Body of pancreas (tissue), 4 donors: Measurements from ENCODE around the gene SLC44A1. TPM values are rescaled to one million over a fixed set of nuclear protein-coding genes. Genes with fewer than 3 reads are reported as not detected.

Experiments used
- ATAC-seq: fragments of 150-250 bp; one replicate; pipeline ENCODE4 v1.9.1; 2016
- DNase-seq, 4 donors: peaks; one replicate each; pipeline ENCODE4 v3.0.0-alpha.2; 2019
- H3K27ac ChIP-seq, 4 donors: fragments of 200-600 bp; sonication (generic); 1 replicate in 3 of 4; 2 replicates in 1 of 4; pipeline versions ENCODE4 v1.5.1 to v1.6.1; 2016 to 2019; ENCODE audit warnings: mild to moderate bottlenecking in 1 of 4, mixed read lengths in 1 of 4, moderate library complexity in 1 of 4
- H3K27me3 ChIP-seq, 2 donors: fragments of 200-600 bp; sonication (generic); one replicate each; pipeline ENCODE4 v1.6.0; 2016; ENCODE audit warnings: mild to moderate bottlenecking in 1 of 2
- H3K36me3 ChIP-seq, 2 donors: fragments of 200-600 bp; sonication (generic); replicated peaks in 1 of 2; 2 replicates each; pipeline ENCODE4 v1.5.1; 2016; ENCODE audit warnings: low read depth in 2 of 2; ENCODE audit not compliant: insufficient read depth in 1 of 2
- H3K4me1 ChIP-seq: fragments of 200-600 bp; sonication (generic); one replicate; pipeline ENCODE4 v1.6.0; 2016
- H3K4me3 ChIP-seq, 2 donors: fragments of 200-600 bp; sonication (generic); 1 replicate in 1 of 2; 2 replicates in 1 of 2; pipeline ENCODE4 v1.5.1; 2016 to 2019
- H3K9me3 ChIP-seq, 3 donors: fragments of 200-600 bp; sonication (generic); 1 replicate in 2 of 3; 2 replicates in 1 of 3; pipeline ENCODE4 v1.5.1; 2016
- POLR2A ChIP-seq, 3 donors: fragments of 450-650 bp; IDR thresholded peaks; one replicate each; pipeline ENCODE4 v1.6.1; 2016; ENCODE audit warnings: antibody characterized with exemption in 3 of 3, mild to moderate bottlenecking in 2 of 3
- WGBS, 2 donors: methylation state at CpG; one replicate each; pipeline ENCODE4 v1.1.5; 2017; 5-methylcytosine and 5-hydroxymethylcytosine counted together
- intact Hi-C: fragments of 100-400 bp; cut with DNase I; formaldehyde crosslinking; loops from one replicate; pipeline ENCODE4 v1.15.1; 2023
- total RNA-seq, 2 donors: library from RNA; depleted of rRNA; stranded (reverse); fragments of >200 nt; gene quantifications; one replicate each; pipeline ENCODE4 v1.1.0, GENCODE V29; 2016
- TF ChIP-seq, protein P1 (sequence below), 7 experiments: fragments of 450-650 bp in 4 of 7; fragments of 200-600 bp in 3 of 7; sonication (generic) in 3 of 7; IDR thresholded peaks; one replicate each; pipeline ENCODE4 v1.5.1; 2016 to 2019; ENCODE audit warnings: antibody characterized with exemption in 7 of 7

The SLC44A1 gene
- total RNA-seq, 2 donors from 2014 or later: 15.5 to 39.4 TPM

- Histone ChIP-seq H3K27me3 (no peaks in the 10 kb centered on the region), H3K27ac (no peak overlapping the region), H3K4me3 (no peak overlapping the region), H3K36me3 (no peaks in the 10 kb centered on the region), H3K9me3 (no peaks in the 10 kb centered on the region), H3K4me1 (no peaks in the 10 kb centered on the region)
- WGBS, 2 donors: 93% methylated on average over 3 of the region's 3 CpGs
- no peak for DNase-seq
- no peak for ATAC-seq
- intact Hi-C loops: no loop called here
- TF ChIP-seq, protein P1, sequence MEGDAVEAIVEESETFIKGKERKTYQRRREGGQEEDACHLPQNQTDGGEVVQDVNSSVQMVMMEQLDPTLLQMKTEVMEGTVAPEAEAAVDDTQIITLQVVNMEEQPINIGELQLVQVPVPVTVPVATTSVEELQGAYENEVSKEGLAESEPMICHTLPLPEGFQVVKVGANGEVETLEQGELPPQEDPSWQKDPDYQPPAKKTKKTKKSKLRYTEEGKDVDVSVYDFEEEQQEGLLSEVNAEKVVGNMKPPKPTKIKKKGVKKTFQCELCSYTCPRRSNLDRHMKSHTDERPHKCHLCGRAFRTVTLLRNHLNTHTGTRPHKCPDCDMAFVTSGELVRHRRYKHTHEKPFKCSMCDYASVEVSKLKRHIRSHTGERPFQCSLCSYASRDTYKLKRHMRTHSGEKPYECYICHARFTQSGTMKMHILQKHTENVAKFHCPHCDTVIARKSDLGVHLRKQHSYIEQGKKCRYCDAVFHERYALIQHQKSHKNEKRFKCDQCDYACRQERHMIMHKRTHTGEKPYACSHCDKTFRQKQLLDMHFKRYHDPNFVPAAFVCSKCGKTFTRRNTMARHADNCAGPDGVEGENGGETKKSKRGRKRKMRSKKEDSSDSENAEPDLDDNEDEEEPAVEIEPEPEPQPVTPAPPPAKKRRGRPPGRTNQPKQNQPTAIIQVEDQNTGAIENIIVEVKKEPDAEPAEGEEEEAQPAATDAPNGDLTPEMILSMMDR (IDR thresholded peaks at IDR 0.05): no peak
These were observed 110.0 kb downstream of the SLC44A1 start for GRCh38 chr9:105354448-105354847.

- Histone ChIP-seq H3K4me3 (no peak overlapping the region), H3K27ac (no peak overlapping the region), H3K9me3 (no peaks in the 10 kb centered on the region), H3K36me3 (peaks cover 0 to 2% of the 10 kb centered on the region in 2 donors), H3K27me3 (no peaks in the 10 kb centered on the region), H3K4me1 (no peaks in the 10 kb centered on the region)
- TF ChIP-seq POLR2A (IDR thresholded peaks at IDR 0.05): no peak
- TF ChIP-seq, protein P1 (IDR thresholded peaks at IDR 0.05): no peak
- DNase-seq (no peak), ATAC-seq (no peak)
- intact Hi-C loops: no loop called here
- 91 to 95% methylated on average over 3 of the region's 3 CpGs for WGBS, 2 donors
These were observed 111.3 kb downstream of the SLC44A1 start for GRCh38 chr9:105355781-105356180.

DNA sequence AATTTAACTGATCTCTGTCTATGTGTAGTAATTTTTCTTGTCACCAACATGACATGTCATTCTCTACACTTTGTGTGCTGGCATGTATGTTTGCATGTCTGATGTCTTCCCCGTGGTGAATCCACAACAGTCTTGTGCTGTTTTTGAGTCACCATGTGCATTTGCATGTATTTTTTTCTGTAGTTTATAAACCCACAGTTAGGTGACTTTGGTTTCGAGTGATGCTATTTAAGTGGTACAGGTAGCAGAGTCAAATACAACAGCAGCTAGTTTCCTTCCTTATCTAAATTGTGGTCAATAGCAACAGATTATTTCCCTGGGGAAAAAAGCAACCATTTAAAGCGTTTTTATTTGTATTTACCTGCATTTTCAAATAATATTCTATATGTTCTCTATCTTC, 113.5 kb downstream of the SLC44A1 start:
- no peaks in the 10 kb centered on the region for H3K27me3 ChIP-seq
- 69 to 75% methylated on average over 3 of the region's 3 CpGs for WGBS, 2 donors
- ATAC-seq: no peak
- H3K27ac ChIP-seq: no peak overlapping the region
- intact Hi-C loops: no loop called here
- TF ChIP-seq POLR2A (IDR thresholded peaks at IDR 0.05): no peak
- TF ChIP-seq, protein P1 (IDR thresholded peaks at IDR 0.05): no peak
- H3K4me1 ChIP-seq: no peaks in the 10 kb centered on the region
- peaks cover 0 to 4% of the 10 kb centered on the region in 2 donors for H3K36me3 ChIP-seq
- H3K9me3 ChIP-seq: no peaks in the 10 kb centered on the region
- no peak for DNase-seq
- no peak overlapping the region for H3K4me3 ChIP-seq

DNA sequence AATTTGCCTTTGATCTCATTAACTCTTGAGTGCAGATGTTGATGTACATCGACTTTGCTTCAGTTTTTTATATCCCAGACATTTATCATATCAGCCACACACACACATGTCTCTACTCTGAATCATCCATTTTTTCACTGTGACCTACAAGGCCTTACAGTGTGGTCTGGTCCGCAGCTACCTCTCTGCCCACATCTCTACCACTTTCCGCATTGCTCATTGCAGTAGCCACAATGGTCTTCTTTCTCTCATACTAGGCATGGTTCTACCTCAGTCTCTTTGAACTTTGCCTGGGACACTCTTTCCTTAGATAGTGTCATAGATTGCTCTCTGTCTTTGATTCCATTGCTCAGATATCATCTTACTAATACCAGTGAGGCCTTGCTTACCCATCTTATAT, 115.4 kb downstream of the SLC44A1 start:
- ATAC-seq (no peak), DNase-seq (no peak)
- WGBS, 2 donors: 90% methylated on average over 3 of the region's 3 CpGs

DNA sequence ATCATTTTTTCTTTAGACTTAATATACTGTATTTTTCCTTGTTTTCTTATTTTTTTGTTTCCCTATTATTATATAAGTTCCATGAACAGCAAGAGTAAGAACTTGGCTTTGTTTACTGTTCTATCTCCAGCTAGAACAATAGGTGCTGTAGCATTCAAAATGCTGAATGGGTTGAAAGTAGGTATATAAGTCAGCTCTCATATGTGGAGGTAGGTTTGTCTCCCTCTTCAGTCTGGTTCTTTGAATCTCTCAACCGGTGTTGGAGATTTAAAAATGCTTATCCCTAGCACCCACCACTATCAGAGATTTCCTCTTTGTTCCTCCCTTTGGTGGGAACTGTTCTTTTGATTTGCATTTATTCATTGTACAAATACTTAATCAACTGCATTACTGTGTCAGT, 115.9 kb downstream of the SLC44A1 start:
- no peak for TF ChIP-seq POLR2A (IDR thresholded peaks at IDR 0.05)
- TF ChIP-seq, protein P1 (IDR thresholded peaks at IDR 0.05): peak in 3 of 7 experiments; percentile 5 to 23 (median 8)
- peaks cover 0 to 6% of the 10 kb centered on the region in 2 donors for H3K36me3 ChIP-seq
- ATAC-seq: no peak
- H3K9me3 ChIP-seq: no peaks in the 10 kb centered on the region
- H3K4me3 ChIP-seq: no peak overlapping the region
- no peak overlapping the region for H3K27ac ChIP-seq
- no peaks in the 10 kb centered on the region for H3K27me3 ChIP-seq
- WGBS, 2 donors: 36 to 68% methylated on average over 1 of the region's 1 CpG
- no peaks in the 10 kb centered on the region for H3K4me1 ChIP-seq
- no peak for DNase-seq
- intact Hi-C loops: no loop called here

More for the DNA sequence above, 115.4 kb downstream of the SLC44A1 start:
- Histone ChIP-seq H3K27ac (no peak overlapping the region), H3K4me1 (no peaks in the 10 kb centered on the region), H3K27me3 (no peaks in the 10 kb centered on the region), H3K4me3 (no peak overlapping the region), H3K9me3 (no peaks in the 10 kb centered on the region), H3K36me3 (peaks cover 0 to 6% of the 10 kb centered on the region in 2 donors)
- TF ChIP-seq, protein P1 (IDR thresholded peaks at IDR 0.05): no peak
- TF ChIP-seq POLR2A (IDR thresholded peaks at IDR 0.05): no peak
- intact Hi-C loops: no loop called here
